GM13976 (cell line): Measurements from ENCODE around the gene LOXL3.

Experiments used
- DNase-seq: peaks from one replicate; pipeline ENCODE4 v3.0.0; 2012; ENCODE audit warnings: low spot score
- CTCF ChIP-seq: IDR thresholded peaks from 2 replicates; pipeline ENCODE4 v1.5.1; 2012; ENCODE audit warnings: borderline replicate concordance, mild to moderate bottlenecking; ENCODE audit not compliant: insufficient read depth; ENCODE audit errors: extremely low read depth, missing control alignments, control extremely low read depth
- in situ Hi-C: fragments of 300-500 bp; cut with MboI; formaldehyde crosslinking; loops from one replicate; pipeline ENCODE4 v1.12.0; 2022; ENCODE audit warnings: low sequenced_read_pairs, mixed read lengths, inconsistent platforms; ENCODE audit not compliant: unreplicated experiment

Gene LOXL3

GRCh38 chr2:74537140-74537539, 16.6 kb downstream of the LOXL3 start:
- no peak for TF ChIP-seq CTCF
- DNase-seq: no peak
- in situ Hi-C loops: loop anchor here (10.0 kb wide), 1 partner anchor 48 kb away; no protein-coding TSS in a partner anchor

GRCh38 chr2:74536166-74536950, 17.4 kb downstream of the LOXL3 start:
- in situ Hi-C loops: loop anchor here (10.0 kb wide), 1 partner anchor 48 kb away; no protein-coding TSS in a partner anchor
- no peak for DNase-seq

GRCh38 chr2:74535440-74535965, 18.2 kb downstream of the LOXL3 start:
- no peak for TF ChIP-seq CTCF
- DNase-seq: no peak
- in situ Hi-C loops: loop anchor here (10.0 kb wide), 1 partner anchor 49 kb away; no protein-coding TSS in a partner anchor

More at GRCh38 chr2:74536166-74536950, 17.4 kb downstream of the LOXL3 start:
- no peak for TF ChIP-seq CTCF

- in situ Hi-C loops: loop anchor here (10.0 kb wide), 1 partner anchor 50 kb away; no protein-coding TSS in a partner anchor
- no peak for DNase-seq
- TF ChIP-seq CTCF: no peak
Observed at GRCh38 chr2:74534411-74534810, 19.3 kb downstream of the LOXL3 start.

GRCh38 chr2:74533464-74533863, 20.3 kb downstream of the LOXL3 start:
- no peak for DNase-seq
- no peak for TF ChIP-seq CTCF
- in situ Hi-C loops: loop anchor here (10.0 kb wide), 1 partner anchor 51 kb away; no protein-coding TSS in a partner anchor

- in situ Hi-C loops: loop anchor here (10.0 kb wide), 1 partner anchor 53 kb away; no protein-coding TSS in a partner anchor
- no peak for DNase-seq
Observed at GRCh38 chr2:74532222-74532621, 21.5 kb downstream of the LOXL3 start.

More at GRCh38 chr2:74532222-74532621, 21.5 kb downstream of the LOXL3 start:
- TF ChIP-seq CTCF: no peak
